HG03442 (cell line): Measurements from ENCODE around the gene SPART.

Experiments used
- ATAC-seq: cut with Tn5 transposase; IDR thresholded peaks from one replicate; pipeline ENCODE4 v1.9.1; 2021; ENCODE audit warnings: mild to moderate bottlenecking, moderate library complexity; ENCODE audit not compliant: unreplicated experiment

The SPART gene

GRCh38 chr13:36258831-36259230 is 87.4 kb downstream of the SPART start:
- no peak for ATAC-seq
